ENCODE results near the gene MYO1B. TPM values are rescaled to one million over a fixed set of nuclear protein-coding genes. Genes with fewer than 3 reads are reported as not detected.

The MYO1B gene
- polyA plus RNA-seq, 1 donor from 2014 or later: 72.2 TPM

GRCh38 chr2:191200910-191201309 is 44.3 kb upstream of the MYO1B start:
- H3K27ac ChIP-seq (ENCODE audit: low read length): no peak overlapping the region
- H3K79me2 ChIP-seq (replicated peaks; ENCODE audit: insufficient read depth, low read length): no peaks in the 10 kb centered on the region
- H3K4me2 ChIP-seq (ENCODE audit: low read length): no peak overlapping the region
- TF ChIP-seq REST (IDR thresholded peaks at IDR 0.05; ENCODE audit: borderline replicate concordance) (no peak), POLR2AphosphoS5 (IDR thresholded peaks at IDR 0.05) (no peak), TAF1 (IDR thresholded peaks at IDR 0.05; ENCODE audit: low read depth) (no peak), SMC3 (conservative IDR thresholded peaks at IDR 0.05; ENCODE audit: poor library complexity) (no peak), EP300 (conservative IDR thresholded peaks at IDR 0.05; ENCODE audit: poor library complexity, severe bottlenecking) (no peak), RAD21 (conservative IDR thresholded peaks at IDR 0.05) (no peak), CTCF (IDR thresholded peaks at IDR 0.05; ENCODE audit: poor library complexity, severe bottlenecking) (no peak), MXI1 (conservative IDR thresholded peaks at IDR 0.05; ENCODE audit: poor library complexity, severe bottlenecking) (no peak)
- no peaks in the 10 kb centered on the region for H3K9me3 ChIP-seq (ENCODE audit: low read length)
- no peaks in the 10 kb centered on the region for H3K36me3 ChIP-seq (ENCODE audit: insufficient read depth, low read length)
- H2AFZ ChIP-seq (ENCODE audit: low read depth, low read length): no peak overlapping the region
- no peak overlapping the region for H3K9ac ChIP-seq (ENCODE audit: low read length)
- no peaks in the 10 kb centered on the region for H4K20me1 ChIP-seq (ENCODE audit: insufficient read depth)
- no peaks in the 10 kb centered on the region for H3F3A ChIP-seq (ENCODE audit: insufficient read depth, low read length, poor library complexity, severe bottlenecking)
- H3K27me3 ChIP-seq (ENCODE audit: insufficient read depth, low read depth, low read length): no peaks in the 10 kb centered on the region
- H3K9me2 ChIP-seq (ENCODE audit: insufficient read depth, low read length): no peaks in the 10 kb centered on the region
- H3K4me3 ChIP-seq (ENCODE audit: low read length): no peak overlapping the region

GRCh38 chr2:191202209-191202721 is 42.9 kb upstream of the MYO1B start:
- TF ChIP-seq CTCF (IDR thresholded peaks at IDR 0.05; ENCODE audit: poor library complexity, severe bottlenecking) (no peak), SMC3 (conservative IDR thresholded peaks at IDR 0.05; ENCODE audit: poor library complexity) (no peak), REST (IDR thresholded peaks at IDR 0.05; ENCODE audit: borderline replicate concordance) (no peak), EP300 (conservative IDR thresholded peaks at IDR 0.05; ENCODE audit: poor library complexity, severe bottlenecking) (no peak), RAD21 (conservative IDR thresholded peaks at IDR 0.05) (no peak), TAF1 (IDR thresholded peaks at IDR 0.05; ENCODE audit: low read depth) (no peak), EZH2 (IDR thresholded peaks at IDR 0.05; ENCODE audit: borderline replicate concordance, insufficient read depth, low read length, poor library complexity, severe bottlenecking) (no peak), POLR2AphosphoS5 (IDR thresholded peaks at IDR 0.05) (no peak), MXI1 (conservative IDR thresholded peaks at IDR 0.05; ENCODE audit: poor library complexity, severe bottlenecking) (no peak)
- no peaks in the 10 kb centered on the region for H4K20me1 ChIP-seq (ENCODE audit: insufficient read depth)
- H3K4me3 ChIP-seq (ENCODE audit: low read length): no peak overlapping the region
- no peak overlapping the region for H3K27ac ChIP-seq (ENCODE audit: low read length)
- H3K79me2 ChIP-seq (replicated peaks; ENCODE audit: insufficient read depth, low read length): no peaks in the 10 kb centered on the region
- no peaks in the 10 kb centered on the region for H3K36me3 ChIP-seq (ENCODE audit: insufficient read depth, low read length)
- H3K9ac ChIP-seq (ENCODE audit: low read length): no peak overlapping the region
- H3K9me3 ChIP-seq (ENCODE audit: low read length): no peaks in the 10 kb centered on the region
- no peaks in the 10 kb centered on the region for H3F3A ChIP-seq (ENCODE audit: insufficient read depth, low read length, poor library complexity, severe bottlenecking)
- H3K9me2 ChIP-seq (ENCODE audit: insufficient read depth, low read length): no peaks in the 10 kb centered on the region
- no peak overlapping the region for H2AFZ ChIP-seq (ENCODE audit: low read depth, low read length)
- H3K4me2 ChIP-seq (ENCODE audit: low read length): no peak overlapping the region
- H3K27me3 ChIP-seq (ENCODE audit: insufficient read depth, low read depth, low read length): no peaks in the 10 kb centered on the region
